H9 (cell line): Measurements from ENCODE around the gene SNX32. TPM values are rescaled to one million over a fixed set of nuclear protein-coding genes. Genes with fewer than 3 reads are reported as not detected.

Experiments
- DNase-seq: peaks from one replicate; pipeline ENCODE4 v3.0.0-alpha.2; 2017
- H2AFZ ChIP-seq: one replicate; pipeline ENCODE4 v1.6.1; 2013; ENCODE audit warnings: mild to moderate bottlenecking, low read length, control low read depth, moderate library complexity
- H2AK5ac ChIP-seq: 2 replicates; pipeline ENCODE4 v1.6.1; 2013; ENCODE audit warnings: low read length, control low read depth, mixed read lengths; ENCODE audit not compliant: insufficient read length
- H2BK120ac ChIP-seq: one replicate; pipeline ENCODE4 v1.6.1; 2013; ENCODE audit warnings: low read depth, mild to moderate bottlenecking, low read length, control low read depth, inconsistent platforms; ENCODE audit not compliant: poor library complexity, severe bottlenecking
- H2BK12ac ChIP-seq: 2 replicates; pipeline ENCODE4 v1.6.1; 2013; ENCODE audit warnings: low read length, control low read depth, mixed read lengths, low read depth; ENCODE audit not compliant: insufficient read length
- H2BK15ac ChIP-seq: 2 replicates; pipeline ENCODE4 v1.6.1; 2013; ENCODE audit warnings: low read depth, low read length, control low read depth
- H2BK20ac ChIP-seq: one replicate; pipeline ENCODE4 v1.6.1; 2013; ENCODE audit warnings: low read depth, mild to moderate bottlenecking, low read length, control low read depth, inconsistent platforms; ENCODE audit not compliant: poor library complexity, severe bottlenecking
- H2BK5ac ChIP-seq: 2 replicates; pipeline ENCODE4 v1.6.1; 2013; ENCODE audit warnings: low read length, control low read depth, mixed read lengths; ENCODE audit not compliant: insufficient read length
- H3K14ac ChIP-seq: 2 replicates; pipeline ENCODE4 v1.6.1; 2013; ENCODE audit warnings: low read length, control low read depth; ENCODE audit not compliant: insufficient read depth
- H3K18ac ChIP-seq: 2 replicates; pipeline ENCODE4 v1.6.1; 2013; ENCODE audit warnings: low read depth, mild to moderate bottlenecking, mixed read lengths, low read length, control low read depth; ENCODE audit not compliant: insufficient read length
- H3K23ac ChIP-seq: 2 replicates; pipeline ENCODE4 v1.6.1; 2013; ENCODE audit warnings: low read length, control low read depth, mixed read lengths, low read depth; ENCODE audit not compliant: insufficient read length
- H3K23me2 ChIP-seq: 2 replicates; pipeline ENCODE4 v1.6.1; 2013; ENCODE audit warnings: low read depth, mild to moderate bottlenecking, mixed read lengths, low read length, control low read depth; ENCODE audit not compliant: insufficient read length, poor library complexity, severe bottlenecking
- H3K27ac ChIP-seq: 2 replicates; pipeline ENCODE4 v1.5.1; 2013; ENCODE audit warnings: low read length, control low read depth, mixed read lengths, low read depth; ENCODE audit not compliant: insufficient read length
- H3K27me3 ChIP-seq: 2 replicates; pipeline ENCODE4 v1.6.1; 2013; ENCODE audit warnings: low read length, control low read depth, inconsistent platforms; ENCODE audit not compliant: insufficient read depth
- H3K4ac ChIP-seq: 2 replicates; pipeline ENCODE4 v1.6.1; 2013; ENCODE audit warnings: low read depth, mild to moderate bottlenecking, control low read depth, inconsistent platforms, low read length, moderate library complexity
- H3K4me1 ChIP-seq: 2 replicates; pipeline ENCODE4 v1.6.1; 2013; ENCODE audit warnings: low read length, control low read depth, inconsistent platforms; ENCODE audit not compliant: insufficient read depth
- H3K4me2 ChIP-seq: 2 replicates; pipeline ENCODE4 v1.6.1; 2013; ENCODE audit warnings: low read length, control low read depth, mixed read lengths; ENCODE audit not compliant: insufficient read length, insufficient read depth
- H3K56ac ChIP-seq: 2 replicates; pipeline ENCODE4 v1.6.1; 2013; ENCODE audit warnings: low read depth, mild to moderate bottlenecking, mixed read lengths, low read length, control low read depth; ENCODE audit not compliant: insufficient read length
- H3K79me1 ChIP-seq: 2 replicates; pipeline ENCODE4 v1.6.1; 2013; ENCODE audit warnings: low read depth, mild to moderate bottlenecking, moderate library complexity, low read length, control low read depth, inconsistent platforms; ENCODE audit not compliant: insufficient read depth, poor library complexity, severe bottlenecking
- H3K79me2 ChIP-seq: 2 replicates; pipeline ENCODE4 v1.6.1; 2013; ENCODE audit warnings: low read length, control low read depth, inconsistent platforms; ENCODE audit not compliant: insufficient read depth
- H3K9ac ChIP-seq: 2 replicates; pipeline ENCODE4 v1.6.1; 2013; ENCODE audit warnings: low read length, control low read depth, mixed read lengths; ENCODE audit not compliant: insufficient read length; ENCODE audit errors: extremely low read depth
- H3K9me3 ChIP-seq: one replicate; pipeline ENCODE4 v1.6.1; 2013; ENCODE audit warnings: low read depth, low read length, inconsistent platforms; ENCODE audit not compliant: control insufficient read depth
- H3T11ph ChIP-seq: one replicate; pipeline ENCODE4 v1.6.1; 2013; ENCODE audit warnings: mild to moderate bottlenecking, low read length, control low read depth, inconsistent platforms
- H4K20me1 ChIP-seq: one replicate; pipeline ENCODE4 v1.6.1; 2013; ENCODE audit not compliant: control insufficient read depth, insufficient read length, insufficient read depth
- H4K5ac ChIP-seq: 2 replicates; pipeline ENCODE4 v1.6.1; 2013; ENCODE audit warnings: low read depth, mild to moderate bottlenecking, mixed read lengths, low read length, control low read depth; ENCODE audit not compliant: insufficient read length
- H4K8ac ChIP-seq: replicated peaks from 2 replicates; pipeline ENCODE4 v1.6.1; 2013; ENCODE audit warnings: low read length, control low read depth, mixed read lengths, low read depth; ENCODE audit not compliant: insufficient read length
- H4K91ac ChIP-seq: 2 replicates; pipeline ENCODE4 v1.6.1; 2013; ENCODE audit warnings: low read depth, mild to moderate bottlenecking, moderate library complexity, mixed read lengths, low read length, control low read depth; ENCODE audit not compliant: insufficient read length
- H3K27ac Mint-ChIP-seq, 3 experiments: 2 replicates in 2 of 3; 3 replicates in 1 of 3; pipeline ENCODE4 v1.8.0; 2020 to 2021; ENCODE audit warnings: mixed read lengths in 3 of 3, mild to moderate bottlenecking in 1 of 3, moderate library complexity in 1 of 3
- H3K27me3 Mint-ChIP-seq: 2 replicates; pipeline ENCODE4 v1.8.0; 2021; ENCODE audit warnings: low read depth, mild to moderate bottlenecking, moderate library complexity, mixed read lengths
- H3K36me3 Mint-ChIP-seq, 3 experiments: 2 replicates in 2 of 3; 3 replicates in 1 of 3; pipeline ENCODE4 v1.8.0; 2020 to 2021; ENCODE audit warnings: low read depth in 3 of 3, mixed read lengths in 3 of 3; ENCODE audit not compliant: insufficient read depth in 1 of 3
- H3K4me1 Mint-ChIP-seq, 2 experiments: 2 replicates each; pipeline ENCODE4 v1.8.0; 2020; ENCODE audit warnings: mixed read lengths in 2 of 2
- H3K4me3 Mint-ChIP-seq, 2 experiments: 2 replicates in 1 of 2; 3 replicates in 1 of 2; pipeline ENCODE4 v1.8.0; 2020 to 2021; ENCODE audit warnings: mild to moderate bottlenecking in 2 of 2, mixed read lengths in 2 of 2, moderate library complexity in 1 of 2
- H3K9me3 Mint-ChIP-seq, 2 experiments: 2 replicates in 1 of 2; 3 replicates in 1 of 2; pipeline ENCODE4 v1.8.0; 2020; ENCODE audit warnings: mild to moderate bottlenecking in 2 of 2, mixed read lengths in 2 of 2, moderate library complexity in 1 of 2
- WGBS: extraction: QIAGEN DNeasy Blood & Tissue Kit; methylation state at CpG from one replicate; pipeline ENCODE4 v1.1.7; 2013; ENCODE audit warnings: missing lambda C conversion rate, low lambda C conversion rate, mixed read lengths; ENCODE audit not compliant: insufficient read length; ENCODE audit errors: extremely low coverage; 5-methylcytosine and 5-hydroxymethylcytosine counted together
- total RNA-seq: library from RNA; stranded (reverse); gene quantifications from 2 replicates; pipeline ENCODE4 v1.2.1, GENCODE V29; 2021
- TF ChIP-seq, protein P1 (sequence below): fragments of 200-600 bp; sonication (generic); conservative IDR thresholded peaks from 3 replicates; pipeline ENCODE4 v1.8.0; 2021; ENCODE audit warnings: antibody characterized with exemption, mild to moderate bottlenecking

Gene SNX32
- total RNA-seq, 1 experiment from 2014 or later: 1.2 TPM

DNA sequence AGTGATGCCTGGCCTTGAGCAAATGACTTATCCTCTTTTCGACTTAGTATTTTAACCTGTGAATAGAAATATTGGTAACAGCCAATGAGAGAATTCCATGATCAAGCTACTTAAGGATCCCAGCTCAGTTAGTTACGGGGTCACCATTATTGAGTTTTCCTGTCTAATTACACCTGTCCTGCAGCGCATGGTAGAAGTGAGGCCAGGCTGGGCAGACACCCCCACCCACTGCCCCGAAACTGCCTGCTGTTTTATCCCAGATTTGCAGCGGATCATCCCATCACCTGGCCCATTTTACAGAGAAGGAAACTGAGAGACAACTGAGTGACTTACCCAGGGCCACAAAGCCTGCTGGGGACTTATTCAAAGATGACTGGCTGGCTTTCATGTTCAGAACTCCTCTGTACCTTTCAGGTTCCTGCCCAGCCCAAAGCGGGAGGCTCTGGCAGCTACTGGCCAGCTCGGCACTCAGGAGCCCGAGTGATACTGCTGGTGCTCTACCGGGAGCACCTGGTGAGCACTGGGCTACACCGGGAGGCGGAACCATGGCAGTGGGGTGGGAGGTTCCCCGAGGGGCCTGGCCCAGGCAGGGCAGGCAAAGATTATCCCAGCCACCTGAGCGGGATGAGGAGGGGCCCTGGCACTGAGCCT is 27.9 kb downstream of the SNX32 start:
- peaks cover 26 to 41% (median 40%) of the 10 kb centered on the region in 3 experiments for H3K36me3 Mint-ChIP-seq
- DNase-seq: peak; percentile 23
- Histone ChIP-seq H4K5ac (no peak overlapping the region), H3K56ac (no peak overlapping the region), H3K23ac (no peak overlapping the region), H3K4me1 (no peaks in the 10 kb centered on the region), H2BK5ac (no peak overlapping the region), H3K23me2 (peaks cover 22% of the 10 kb centered on the region), H4K91ac (no peak overlapping the region), H3K27me3 (no peaks in the 10 kb centered on the region), H3K18ac (no peak overlapping the region), H3K9me3 (no peaks in the 10 kb centered on the region), H3K4me2 (peak overlapping the region; percentile 92), H4K20me1 (peaks cover 2% of the 10 kb centered on the region), H3K79me2 (peaks cover 3% of the 10 kb centered on the region; the same call in 1 of the 2 replicates), H2BK15ac (no peak overlapping the region), H2BK120ac (no peak overlapping the region), H2BK20ac (no peak overlapping the region), H3K9ac (peak overlapping the region; percentile 85), H4K8ac (no peak overlapping the region), H3K14ac (no peak overlapping the region), H3K4ac (no peak overlapping the region), H2BK12ac (no peak overlapping the region), H2AK5ac (no peak overlapping the region), H3K27ac (no peak overlapping the region), H3T11ph (no peak overlapping the region), H3K79me1 (no peaks in the 10 kb centered on the region), H2AFZ (no peak overlapping the region)
- no peaks in the 10 kb centered on the region for H3K27me3 Mint-ChIP-seq
- no CpG with 5 or more reads among the region's 13 CpGs for WGBS
- peaks cover 20% of the 10 kb centered on the region in 2 experiments for H3K4me1 Mint-ChIP-seq
- H3K27ac Mint-ChIP-seq: no peak overlapping the region
- H3K4me3 Mint-ChIP-seq: peak overlapping the region; percentile 78 to 93
- peaks cover 0 to 3% of the 10 kb centered on the region in 2 experiments; a peak in 1 of 5 replicates for H3K9me3 Mint-ChIP-seq
- TF ChIP-seq, protein P1, sequence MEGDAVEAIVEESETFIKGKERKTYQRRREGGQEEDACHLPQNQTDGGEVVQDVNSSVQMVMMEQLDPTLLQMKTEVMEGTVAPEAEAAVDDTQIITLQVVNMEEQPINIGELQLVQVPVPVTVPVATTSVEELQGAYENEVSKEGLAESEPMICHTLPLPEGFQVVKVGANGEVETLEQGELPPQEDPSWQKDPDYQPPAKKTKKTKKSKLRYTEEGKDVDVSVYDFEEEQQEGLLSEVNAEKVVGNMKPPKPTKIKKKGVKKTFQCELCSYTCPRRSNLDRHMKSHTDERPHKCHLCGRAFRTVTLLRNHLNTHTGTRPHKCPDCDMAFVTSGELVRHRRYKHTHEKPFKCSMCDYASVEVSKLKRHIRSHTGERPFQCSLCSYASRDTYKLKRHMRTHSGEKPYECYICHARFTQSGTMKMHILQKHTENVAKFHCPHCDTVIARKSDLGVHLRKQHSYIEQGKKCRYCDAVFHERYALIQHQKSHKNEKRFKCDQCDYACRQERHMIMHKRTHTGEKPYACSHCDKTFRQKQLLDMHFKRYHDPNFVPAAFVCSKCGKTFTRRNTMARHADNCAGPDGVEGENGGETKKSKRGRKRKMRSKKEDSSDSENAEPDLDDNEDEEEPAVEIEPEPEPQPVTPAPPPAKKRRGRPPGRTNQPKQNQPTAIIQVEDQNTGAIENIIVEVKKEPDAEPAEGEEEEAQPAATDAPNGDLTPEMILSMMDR: no peak
